ENCODE measurements around the gene CCR6.

DNA sequence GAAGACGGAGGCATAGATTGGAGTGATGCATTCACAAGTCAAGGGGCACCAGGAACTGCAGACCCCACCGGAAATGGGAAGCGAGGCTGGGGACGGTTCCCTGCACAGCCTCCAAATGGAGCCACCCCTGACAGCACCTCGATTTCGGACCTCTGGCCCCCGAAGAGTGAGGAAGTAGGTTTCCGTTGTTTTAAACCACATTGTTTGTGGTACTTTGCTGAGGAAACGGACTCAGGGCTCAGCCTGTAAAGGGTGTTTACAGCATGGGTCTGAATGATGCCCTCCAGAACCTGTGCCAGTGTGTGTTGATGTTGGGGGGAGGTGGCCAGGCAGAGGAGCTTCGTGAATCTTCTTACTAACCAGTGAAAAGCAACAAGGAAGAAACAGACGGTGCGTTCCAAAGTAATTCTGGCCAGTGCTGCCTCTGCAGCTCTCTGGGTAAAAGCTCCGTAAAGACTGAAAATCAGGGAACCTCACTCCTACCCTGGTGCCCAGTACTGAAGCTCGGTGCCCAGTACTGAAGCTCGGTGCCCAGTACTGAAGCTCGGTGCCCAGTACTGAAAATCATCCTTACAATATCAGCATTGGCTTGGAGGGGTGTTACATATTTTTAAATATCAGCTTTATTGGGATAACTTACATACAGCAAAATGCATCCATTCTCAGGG lies 30.1 kb upstream of the CCR6 start:
- TF ChIP-seq, protein P1, sequence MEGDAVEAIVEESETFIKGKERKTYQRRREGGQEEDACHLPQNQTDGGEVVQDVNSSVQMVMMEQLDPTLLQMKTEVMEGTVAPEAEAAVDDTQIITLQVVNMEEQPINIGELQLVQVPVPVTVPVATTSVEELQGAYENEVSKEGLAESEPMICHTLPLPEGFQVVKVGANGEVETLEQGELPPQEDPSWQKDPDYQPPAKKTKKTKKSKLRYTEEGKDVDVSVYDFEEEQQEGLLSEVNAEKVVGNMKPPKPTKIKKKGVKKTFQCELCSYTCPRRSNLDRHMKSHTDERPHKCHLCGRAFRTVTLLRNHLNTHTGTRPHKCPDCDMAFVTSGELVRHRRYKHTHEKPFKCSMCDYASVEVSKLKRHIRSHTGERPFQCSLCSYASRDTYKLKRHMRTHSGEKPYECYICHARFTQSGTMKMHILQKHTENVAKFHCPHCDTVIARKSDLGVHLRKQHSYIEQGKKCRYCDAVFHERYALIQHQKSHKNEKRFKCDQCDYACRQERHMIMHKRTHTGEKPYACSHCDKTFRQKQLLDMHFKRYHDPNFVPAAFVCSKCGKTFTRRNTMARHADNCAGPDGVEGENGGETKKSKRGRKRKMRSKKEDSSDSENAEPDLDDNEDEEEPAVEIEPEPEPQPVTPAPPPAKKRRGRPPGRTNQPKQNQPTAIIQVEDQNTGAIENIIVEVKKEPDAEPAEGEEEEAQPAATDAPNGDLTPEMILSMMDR (IDR thresholded peaks at IDR 0.05; ENCODE audit: extremely low read depth in 1 of 2, insufficient read depth in 1 of 2, low read depth in 1 of 2, low read length in 2 of 2): no peak
- TF ChIP-seq POLR2A (IDR thresholded peaks at IDR 0.05; ENCODE audit: low read depth, low read length): no peak
- no peak for TF ChIP-seq POLR2AphosphoS5 (IDR thresholded peaks at IDR 0.05; ENCODE audit: insufficient read depth, low read depth, low read length)
- no peak for TF ChIP-seq MYC (IDR thresholded peaks at IDR 0.05; ENCODE audit: low read depth, low read length)
- TF ChIP-seq EZH2 (IDR thresholded peaks at IDR 0.05; ENCODE audit: borderline replicate concordance, low read depth, low read length, severe bottlenecking): no peak
- TF ChIP-seq MAX (IDR thresholded peaks at IDR 0.05; ENCODE audit: insufficient read depth, insufficient read length): no peak

Data from endothelial cell of umbilical vein (primary cell).